SU-DHL-6 (cell line): Measurements from ENCODE around the gene ZNF423.

Experiments
- EZH2phosphoT487 ChIP-seq: fragments of 200-600 bp; sonication (generic), shearing (Covaris generic); conservative IDR thresholded peaks from 2 replicates; pipeline ENCODE4 v1.6.1; 2018; ENCODE audit warnings: mild to moderate bottlenecking, antibody characterized with exemption, low read length, moderate library complexity, mixed read lengths
- TF ChIP-seq, protein P1 (sequence below): fragments of 200-600 bp; sonication (generic); IDR thresholded peaks from one replicate; pipeline ENCODE4 v1.5.1; 2017; ENCODE audit warnings: antibody characterized with exemption, mild to moderate bottlenecking, low read length, moderate library complexity; ENCODE audit not compliant: insufficient read depth, poor library complexity, severe bottlenecking

DNA sequence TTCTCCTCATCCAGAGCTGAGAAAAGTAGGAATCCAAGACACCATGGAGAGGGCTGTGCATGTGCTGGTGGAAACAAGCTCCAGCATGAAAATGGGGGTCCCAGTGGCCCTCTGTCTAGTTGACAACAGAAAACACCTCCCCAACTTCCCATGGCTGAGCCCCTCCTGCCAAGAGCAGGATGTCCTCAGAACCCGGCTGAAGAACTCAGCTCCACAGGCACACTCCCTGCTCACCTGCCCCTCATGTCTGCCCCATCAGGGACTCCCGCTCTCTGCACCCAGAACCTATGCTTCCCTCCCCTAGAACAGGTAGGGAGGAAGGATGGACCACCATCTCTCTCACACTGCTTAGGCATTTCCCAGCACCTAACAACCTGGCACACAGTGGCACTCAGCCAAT is 315.1 kb downstream of the ZNF423 start:
- TF ChIP-seq, protein P1, sequence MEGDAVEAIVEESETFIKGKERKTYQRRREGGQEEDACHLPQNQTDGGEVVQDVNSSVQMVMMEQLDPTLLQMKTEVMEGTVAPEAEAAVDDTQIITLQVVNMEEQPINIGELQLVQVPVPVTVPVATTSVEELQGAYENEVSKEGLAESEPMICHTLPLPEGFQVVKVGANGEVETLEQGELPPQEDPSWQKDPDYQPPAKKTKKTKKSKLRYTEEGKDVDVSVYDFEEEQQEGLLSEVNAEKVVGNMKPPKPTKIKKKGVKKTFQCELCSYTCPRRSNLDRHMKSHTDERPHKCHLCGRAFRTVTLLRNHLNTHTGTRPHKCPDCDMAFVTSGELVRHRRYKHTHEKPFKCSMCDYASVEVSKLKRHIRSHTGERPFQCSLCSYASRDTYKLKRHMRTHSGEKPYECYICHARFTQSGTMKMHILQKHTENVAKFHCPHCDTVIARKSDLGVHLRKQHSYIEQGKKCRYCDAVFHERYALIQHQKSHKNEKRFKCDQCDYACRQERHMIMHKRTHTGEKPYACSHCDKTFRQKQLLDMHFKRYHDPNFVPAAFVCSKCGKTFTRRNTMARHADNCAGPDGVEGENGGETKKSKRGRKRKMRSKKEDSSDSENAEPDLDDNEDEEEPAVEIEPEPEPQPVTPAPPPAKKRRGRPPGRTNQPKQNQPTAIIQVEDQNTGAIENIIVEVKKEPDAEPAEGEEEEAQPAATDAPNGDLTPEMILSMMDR = no peak
- no peak for TF ChIP-seq EZH2phosphoT487
